ENCODE results near the gene TET3. TPM values are rescaled to one million over a fixed set of nuclear protein-coding genes. Genes with fewer than 3 reads are reported as not detected.

The TET3 gene
- total and polyA plus RNA-seq, 2 donors (not counting 1 experiment from before 2014, with no cell fraction given), result 2.1 to 3.1 TPM

DNA sequence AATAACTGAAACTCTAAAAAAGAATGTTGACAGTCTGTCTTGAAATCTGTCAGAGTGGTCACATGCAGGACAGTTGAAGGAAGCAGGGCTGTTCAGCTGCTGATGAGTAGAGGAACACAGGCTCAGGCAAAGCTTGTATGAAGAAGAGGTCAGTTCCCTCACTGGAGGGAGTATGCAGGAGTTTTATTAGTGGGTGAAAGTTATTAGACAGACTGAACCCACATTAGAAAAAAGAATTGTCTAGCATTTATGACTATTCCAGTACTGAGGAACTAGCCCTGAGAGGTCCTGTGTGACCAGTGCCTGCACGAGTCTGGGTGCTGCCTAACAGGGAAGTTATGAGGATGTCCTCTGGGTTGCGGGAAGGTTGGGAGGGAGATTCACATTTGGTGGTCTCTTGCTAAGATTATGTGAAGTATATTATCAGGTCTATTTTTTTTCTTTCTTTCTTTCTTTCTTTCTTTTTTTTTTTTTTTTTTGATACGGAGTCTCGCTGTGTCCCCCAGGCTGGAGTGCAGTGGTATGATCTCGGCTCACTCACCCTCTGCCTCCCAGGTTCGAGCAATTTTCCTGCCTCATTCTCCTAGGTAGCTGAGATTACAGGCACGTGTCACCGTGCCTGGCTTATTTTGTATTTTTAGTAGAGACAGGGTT, 9.6 kb downstream of the TET3 start:
- Histone ChIP-seq H3K9me3 (ENCODE audit: control insufficient read depth, insufficient read depth, low read depth, low read length) (no peaks in the 10 kb centered on the region), H3K79me2 (ENCODE audit: control insufficient read depth, insufficient read depth, low read length) (peaks cover 4% of the 10 kb centered on the region), H3K4me1 (ENCODE audit: control insufficient read depth, extremely low read depth, insufficient read depth, low read length) (no peaks in the 10 kb centered on the region), H3K9ac (ENCODE audit: insufficient read depth, low read length) (no peak overlapping the region), H3K27ac (ENCODE audit: insufficient read depth, low read length) (no peak overlapping the region), H3K4me3 (replicated peaks in 1 of 4; ENCODE audit: control extremely low read depth in 1 of 4, insufficient read depth in 1 of 4, low read depth in 3 of 4, low read length in 4 of 4) (no peak overlapping the region), H3K4me2 (ENCODE audit: extremely low read depth, insufficient read depth, low read length) (no peak overlapping the region), H2AFZ (ENCODE audit: low read length) (no peak overlapping the region), H3K27me3 (ENCODE audit: control insufficient read depth, insufficient read depth, low read length) (no peaks in the 10 kb centered on the region), H4K20me1 (ENCODE audit: control insufficient read depth, extremely low read depth, insufficient read depth, low read length) (no peaks in the 10 kb centered on the region), H3K36me3 (ENCODE audit: control insufficient read depth, insufficient read depth, low read length) (no peaks in the 10 kb centered on the region)
- no peak for DNase-seq (ENCODE audit: low read depth in 2 of 2)
- TF ChIP-seq EZH2 (IDR thresholded peaks at IDR 0.05; ENCODE audit: low read length, missing control alignments), result no peak
- TF ChIP-seq, protein P1, sequence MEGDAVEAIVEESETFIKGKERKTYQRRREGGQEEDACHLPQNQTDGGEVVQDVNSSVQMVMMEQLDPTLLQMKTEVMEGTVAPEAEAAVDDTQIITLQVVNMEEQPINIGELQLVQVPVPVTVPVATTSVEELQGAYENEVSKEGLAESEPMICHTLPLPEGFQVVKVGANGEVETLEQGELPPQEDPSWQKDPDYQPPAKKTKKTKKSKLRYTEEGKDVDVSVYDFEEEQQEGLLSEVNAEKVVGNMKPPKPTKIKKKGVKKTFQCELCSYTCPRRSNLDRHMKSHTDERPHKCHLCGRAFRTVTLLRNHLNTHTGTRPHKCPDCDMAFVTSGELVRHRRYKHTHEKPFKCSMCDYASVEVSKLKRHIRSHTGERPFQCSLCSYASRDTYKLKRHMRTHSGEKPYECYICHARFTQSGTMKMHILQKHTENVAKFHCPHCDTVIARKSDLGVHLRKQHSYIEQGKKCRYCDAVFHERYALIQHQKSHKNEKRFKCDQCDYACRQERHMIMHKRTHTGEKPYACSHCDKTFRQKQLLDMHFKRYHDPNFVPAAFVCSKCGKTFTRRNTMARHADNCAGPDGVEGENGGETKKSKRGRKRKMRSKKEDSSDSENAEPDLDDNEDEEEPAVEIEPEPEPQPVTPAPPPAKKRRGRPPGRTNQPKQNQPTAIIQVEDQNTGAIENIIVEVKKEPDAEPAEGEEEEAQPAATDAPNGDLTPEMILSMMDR (conservative IDR thresholded peaks at IDR 0.05 in 1 of 2, IDR thresholded peaks at IDR 0.05 in 1 of 2; ENCODE audit: low read depth in 1 of 2, low read length in 2 of 2), result no peak

DNA sequence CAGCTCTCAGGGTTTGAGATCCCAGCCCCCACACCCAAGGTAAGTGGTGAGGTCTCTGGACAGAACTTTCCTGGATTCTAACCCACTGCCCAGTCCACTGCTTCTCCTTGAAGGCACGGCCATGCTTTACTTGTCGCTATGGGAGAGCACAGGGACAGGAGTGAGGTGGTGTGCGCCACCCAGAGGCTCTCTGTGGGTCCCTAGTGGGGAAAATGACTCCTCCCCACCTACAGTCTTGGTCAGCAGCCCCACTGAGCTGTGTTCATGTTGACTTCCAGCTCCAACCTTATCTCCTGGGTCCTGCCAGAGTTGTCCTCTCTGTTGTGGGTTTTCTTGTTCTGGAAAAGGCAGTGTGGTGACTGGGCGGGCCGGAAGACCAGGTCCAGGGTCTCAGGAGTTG, 11.1 kb downstream of the TET3 start:
- H2AFZ ChIP-seq (ENCODE audit: low read length), result no peak overlapping the region
- H3K4me1 ChIP-seq (ENCODE audit: control insufficient read depth, extremely low read depth, insufficient read depth, low read length), result peaks cover 5% of the 10 kb centered on the region
- DNase-seq (ENCODE audit: low read depth in 2 of 2), result no peak
- H4K20me1 ChIP-seq (ENCODE audit: control insufficient read depth, extremely low read depth, insufficient read depth, low read length), result no peaks in the 10 kb centered on the region
- no peak overlapping the region for H3K27ac ChIP-seq (ENCODE audit: insufficient read depth, low read length)
- no peak overlapping the region for H3K4me3 ChIP-seq (replicated peaks in 1 of 4; ENCODE audit: control extremely low read depth in 1 of 4, insufficient read depth in 1 of 4, low read depth in 3 of 4, low read length in 4 of 4)
- H3K36me3 ChIP-seq (ENCODE audit: control insufficient read depth, insufficient read depth, low read length), result no peaks in the 10 kb centered on the region
- H3K4me2 ChIP-seq (ENCODE audit: extremely low read depth, insufficient read depth, low read length), result no peak overlapping the region
- peaks cover 2% of the 10 kb centered on the region for H3K79me2 ChIP-seq (ENCODE audit: control insufficient read depth, insufficient read depth, low read length)
- no peaks in the 10 kb centered on the region for H3K27me3 ChIP-seq (ENCODE audit: control insufficient read depth, insufficient read depth, low read length)
- H3K9ac ChIP-seq (ENCODE audit: insufficient read depth, low read length), result no peak overlapping the region
- no peaks in the 10 kb centered on the region for H3K9me3 ChIP-seq (ENCODE audit: control insufficient read depth, insufficient read depth, low read depth, low read length)
- no peak for TF ChIP-seq EZH2 (IDR thresholded peaks at IDR 0.05; ENCODE audit: low read length, missing control alignments)
- TF ChIP-seq, protein P1 (conservative IDR thresholded peaks at IDR 0.05 in 1 of 2, IDR thresholded peaks at IDR 0.05 in 1 of 2; ENCODE audit: low read depth in 1 of 2, low read length in 2 of 2), result no peak

DNA sequence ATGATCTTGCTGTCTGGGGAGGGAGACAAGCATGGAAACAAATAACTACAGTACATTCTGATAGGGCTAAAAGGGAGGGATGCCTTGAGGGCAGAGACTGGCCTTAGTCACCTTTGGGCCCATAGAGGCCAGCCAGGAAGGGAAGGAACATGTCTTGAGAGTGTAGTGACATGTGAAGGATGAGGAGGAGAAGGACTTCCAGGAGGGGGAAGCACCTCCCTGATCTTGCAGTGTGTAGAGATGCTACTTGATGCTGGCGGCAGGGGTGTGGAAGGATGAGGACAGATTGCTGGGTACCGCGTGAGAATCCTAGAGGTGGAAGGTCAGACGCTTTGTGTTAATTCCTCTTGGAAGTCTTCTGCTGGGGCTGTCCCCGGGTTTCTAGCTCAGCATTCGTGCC, 13.1 kb downstream of the TET3 start:
- Histone ChIP-seq H3K9ac (ENCODE audit: insufficient read depth, low read length) (no peak overlapping the region), H3K27ac (ENCODE audit: insufficient read depth, low read length) (no peak overlapping the region), H3K4me3 (replicated peaks in 1 of 4; ENCODE audit: control extremely low read depth in 1 of 4, insufficient read depth in 1 of 4, low read depth in 3 of 4, low read length in 4 of 4) (no peak overlapping the region), H2AFZ (ENCODE audit: low read length) (no peak overlapping the region), H3K4me2 (ENCODE audit: extremely low read depth, insufficient read depth, low read length) (no peak overlapping the region), H3K9me3 (ENCODE audit: control insufficient read depth, insufficient read depth, low read depth, low read length) (no peaks in the 10 kb centered on the region), H3K27me3 (ENCODE audit: control insufficient read depth, insufficient read depth, low read length) (no peaks in the 10 kb centered on the region), H3K36me3 (ENCODE audit: control insufficient read depth, insufficient read depth, low read length) (no peaks in the 10 kb centered on the region), H3K79me2 (ENCODE audit: control insufficient read depth, insufficient read depth, low read length) (no peaks in the 10 kb centered on the region), H4K20me1 (ENCODE audit: control insufficient read depth, extremely low read depth, insufficient read depth, low read length) (no peaks in the 10 kb centered on the region), H3K4me1 (ENCODE audit: control insufficient read depth, extremely low read depth, insufficient read depth, low read length) (peaks cover 13% of the 10 kb centered on the region)
- no peak for DNase-seq (ENCODE audit: low read depth in 2 of 2)
- TF ChIP-seq EZH2 (IDR thresholded peaks at IDR 0.05; ENCODE audit: low read length, missing control alignments), result no peak
